Measurements from ENCODE around the gene SLC4A7. TPM values are rescaled to one million over a fixed set of nuclear protein-coding genes. Genes with fewer than 3 reads are reported as not detected.

SLC4A7 gene
- total RNA-seq, 2 experiments from 2014 or later: 25.9 to 31.9 TPM

DNA sequence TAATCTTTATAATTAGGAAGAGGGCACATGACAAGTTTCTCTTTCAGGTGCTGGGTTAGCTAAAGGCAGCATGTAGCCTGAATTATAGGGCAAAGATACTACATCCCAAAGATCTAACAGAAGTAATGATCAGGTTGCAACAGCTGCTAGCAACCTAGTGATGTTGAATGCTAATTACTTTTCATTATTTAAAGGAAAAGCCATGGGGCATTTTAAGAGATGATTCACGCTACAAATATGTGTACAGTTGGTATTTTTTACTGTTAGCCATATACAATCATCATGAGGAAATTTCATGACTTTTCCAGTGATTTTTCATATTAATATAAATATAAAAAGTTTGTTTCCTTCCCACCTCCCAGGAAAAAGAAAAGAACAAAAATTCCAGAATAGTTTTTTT is 158.0 kb downstream of the SLC4A7 start:
- H2AFZ ChIP-seq (ENCODE audit: low read length): no peak overlapping the region
- no peaks in the 10 kb centered on the region for H4K20me1 ChIP-seq (ENCODE audit: insufficient read depth, low read length)
- H3K4me3 ChIP-seq (ENCODE audit: low read depth, low read length, poor library complexity, severe bottlenecking): no peak overlapping the region
- ChIA-PET POLR2A (no interaction called here), CTCF (ENCODE audit: unreplicated experiment) (no interaction called here)
- no peaks in the 10 kb centered on the region for H3K9me3 ChIP-seq (ENCODE audit: low read length)
- H3K9me2 ChIP-seq (ENCODE audit: insufficient read depth, low read length): no peaks in the 10 kb centered on the region
- DNase-seq (ENCODE audit: low spot score): no peak
- no peaks in the 10 kb centered on the region for H3K79me2 ChIP-seq (ENCODE audit: insufficient read depth, low read depth, low read length)
- no peak overlapping the region for H3K4me2 ChIP-seq (ENCODE audit: low read length)
- BruUV-seq (replicated peaks): no TSS peak
- no peaks in the 10 kb centered on the region for H3K4me1 ChIP-seq (ENCODE audit: insufficient read depth, low read length, poor library complexity, severe bottlenecking)
- intact Hi-C loops (cut with micrococcal nuclease; ENCODE audit: unreplicated experiment): no loop called here
- no peak overlapping the region for H3K27ac ChIP-seq (ENCODE audit: low read depth, low read length, poor library complexity, severe bottlenecking)
- H3K36me3 ChIP-seq (ENCODE audit: insufficient read depth, low read length): no peaks in the 10 kb centered on the region
- TF ChIP-seq EZH2phosphoT487 (IDR thresholded peaks at IDR 0.05; ENCODE audit: borderline replicate concordance, low read depth, low read length) (no peak), CTCF (conservative IDR thresholded peaks at IDR 0.05; ENCODE audit: low read length) (no peak)

DNA sequence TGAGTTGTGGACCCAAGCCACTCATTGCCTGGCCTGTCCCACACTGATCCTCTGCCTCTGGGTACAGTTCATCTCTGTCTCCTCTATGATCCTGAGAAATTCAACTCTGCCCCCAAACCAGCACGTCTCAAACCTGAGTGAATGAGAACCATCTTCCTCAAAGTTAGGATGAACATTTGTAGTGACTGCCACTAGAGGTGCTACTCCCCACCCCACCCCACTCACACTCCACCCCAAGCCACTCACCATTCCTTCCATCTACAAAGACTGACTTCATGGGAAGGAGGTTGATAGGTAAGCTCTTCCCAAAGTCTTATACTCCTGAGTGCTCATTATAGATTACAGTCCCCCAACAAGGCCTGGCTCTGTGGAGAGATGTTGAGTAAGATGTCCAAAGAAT is 158.8 kb downstream of the SLC4A7 start:
- Histone ChIP-seq H3K79me2 (ENCODE audit: insufficient read depth, low read depth, low read length) (no peaks in the 10 kb centered on the region), H3K4me2 (ENCODE audit: low read length) (no peak overlapping the region), H4K20me1 (ENCODE audit: insufficient read depth, low read length) (no peaks in the 10 kb centered on the region), H3K9me2 (ENCODE audit: insufficient read depth, low read length) (no peaks in the 10 kb centered on the region), H3K36me3 (ENCODE audit: insufficient read depth, low read length) (no peaks in the 10 kb centered on the region), H3K4me1 (ENCODE audit: insufficient read depth, low read length, poor library complexity, severe bottlenecking) (no peaks in the 10 kb centered on the region), H3K27ac (ENCODE audit: low read depth, low read length, poor library complexity, severe bottlenecking) (no peak overlapping the region), H3K9me3 (ENCODE audit: low read length) (no peaks in the 10 kb centered on the region), H2AFZ (ENCODE audit: low read length) (no peak overlapping the region), H3K4me3 (ENCODE audit: low read depth, low read length, poor library complexity, severe bottlenecking) (no peak overlapping the region)
- no TSS peak for BruUV-seq (replicated peaks)
- intact Hi-C loops (cut with micrococcal nuclease; ENCODE audit: unreplicated experiment): no loop called here
- POLR2A ChIA-PET: interaction anchor here (0.5 kb wide), 2 partner anchors 340 to 1546 kb away, joined by 3 to 4 read pairs; no protein-coding TSS in a partner anchor
- CTCF ChIA-PET (ENCODE audit: unreplicated experiment): no interaction called here
- no peak for DNase-seq (ENCODE audit: low spot score)
- TF ChIP-seq EZH2phosphoT487 (IDR thresholded peaks at IDR 0.05; ENCODE audit: borderline replicate concordance, low read depth, low read length): no peak
- peak; percentile 38; the same call in 1 of the 2 replicates for TF ChIP-seq CTCF (conservative IDR thresholded peaks at IDR 0.05; ENCODE audit: low read length)

DNA sequence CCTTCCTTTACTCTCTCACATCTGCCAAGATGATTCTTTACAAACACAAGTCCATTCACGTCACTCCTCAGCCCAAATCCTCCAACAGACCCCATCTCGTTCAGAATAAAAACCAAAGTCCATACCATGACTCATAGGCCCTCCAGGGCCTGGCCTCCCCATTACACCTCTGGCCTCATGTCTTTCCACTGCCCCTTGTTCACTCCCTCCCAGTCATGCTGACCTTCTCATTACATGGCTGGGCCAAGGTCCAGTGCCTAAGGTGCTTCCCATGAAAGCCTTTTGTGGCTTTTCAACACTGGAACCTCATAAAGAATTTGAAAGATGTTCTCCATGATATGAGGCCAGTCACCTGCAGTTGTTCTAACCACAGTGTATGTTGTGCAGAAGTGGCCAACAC is 159.5 kb downstream of the SLC4A7 start:
- Histone ChIP-seq H3K79me2 (ENCODE audit: insufficient read depth, low read depth, low read length) (no peaks in the 10 kb centered on the region), H3K9me2 (ENCODE audit: insufficient read depth, low read length) (no peaks in the 10 kb centered on the region), H3K4me2 (ENCODE audit: low read length) (no peak overlapping the region), H3K4me1 (ENCODE audit: insufficient read depth, low read length, poor library complexity, severe bottlenecking) (no peaks in the 10 kb centered on the region), H2AFZ (ENCODE audit: low read length) (no peak overlapping the region), H3K36me3 (ENCODE audit: insufficient read depth, low read length) (no peaks in the 10 kb centered on the region), H3K9me3 (ENCODE audit: low read length) (no peaks in the 10 kb centered on the region), H3K27ac (ENCODE audit: low read depth, low read length, poor library complexity, severe bottlenecking) (no peak overlapping the region), H3K4me3 (ENCODE audit: low read depth, low read length, poor library complexity, severe bottlenecking) (no peak overlapping the region), H4K20me1 (ENCODE audit: insufficient read depth, low read length) (no peaks in the 10 kb centered on the region)
- ChIA-PET CTCF (ENCODE audit: unreplicated experiment) (no interaction called here), POLR2A (no interaction called here)
- no TSS peak for BruUV-seq (replicated peaks)
- TF ChIP-seq EZH2phosphoT487 (IDR thresholded peaks at IDR 0.05; ENCODE audit: borderline replicate concordance, low read depth, low read length) (no peak), CTCF (conservative IDR thresholded peaks at IDR 0.05; ENCODE audit: low read length) (no peak)
- intact Hi-C loops (cut with micrococcal nuclease; ENCODE audit: unreplicated experiment): no loop called here
- no peak for DNase-seq (ENCODE audit: low spot score)
